ENCODE data around the gene FRMPD1. TPM values are rescaled to one million over a fixed set of nuclear protein-coding genes. Genes with fewer than 3 reads are reported as not detected.

FRMPD1 gene
- total and polyA plus RNA-seq, 2 of the 4 experiments (the other 2 are of a cell fraction): not detected

DNA sequence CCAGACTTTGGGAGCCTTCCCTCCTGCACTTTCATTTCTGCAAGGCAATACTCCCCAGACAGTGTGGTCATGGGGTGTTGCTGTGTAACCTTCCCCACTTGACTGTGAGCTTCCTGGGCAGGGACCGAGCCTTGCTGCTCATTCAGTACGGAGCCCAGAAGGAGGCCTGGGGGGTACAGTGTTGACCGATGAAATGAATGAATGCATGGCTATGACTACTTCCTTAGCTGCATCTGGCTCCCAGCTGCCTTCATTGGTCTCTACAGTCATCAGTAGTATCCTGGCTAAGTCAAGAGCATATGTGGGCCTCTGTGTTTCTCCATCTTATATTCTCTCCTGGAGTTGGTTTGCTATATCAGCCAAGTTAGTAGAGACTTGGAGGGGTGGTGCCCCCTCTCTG lies 9.9 kb downstream of the FRMPD1 start:
- H3K27me3 ChIP-seq (ENCODE audit: control insufficient read depth, insufficient read depth, low read length): peaks cover 51% of the 10 kb centered on the region
- POLR2A ChIA-PET (ENCODE audit: unreplicated experiment): no interaction called here

More for the DNA sequence above, 9.9 kb downstream of the FRMPD1 start:
- ATAC-seq (ENCODE audit: low read depth): no peak
- no peak overlapping the region for H4K91ac ChIP-seq (ENCODE audit: insufficient read depth, low read depth, low read length)
- dilution Hi-C loops (cut with HindIII; ENCODE audit: low sequenced_read_pairs, unreplicated experiment) (no loop called here), in situ Hi-C loops (cut with MboI; ENCODE audit: low sequenced_read_pairs) (no loop called here), intact Hi-C loops (cut with micrococcal nuclease) (no loop called here)
- no peak overlapping the region for H4K8ac ChIP-seq (ENCODE audit: low read depth in 2 of 2, low read length in 2 of 2)
- no peak overlapping the region for H2AFZ ChIP-seq (replicated peaks; ENCODE audit: low read length, poor library complexity)
- H2AK5ac ChIP-seq (ENCODE audit: low read depth, low read length): no peak overlapping the region
- H3K79me1 ChIP-seq (ENCODE audit: low read depth in 1 of 2, low read length in 2 of 2): no peaks in the 10 kb centered on the region
- no peak overlapping the region for H3K27ac ChIP-seq (ENCODE audit: insufficient read depth, low read length)
- no peaks in the 10 kb centered on the region for H3K4me1 ChIP-seq (ENCODE audit: control insufficient read depth, insufficient read depth, low read length)
- CTCF ChIA-PET: no interaction called here
- H3K36me3 ChIP-seq (ENCODE audit: control insufficient read depth, insufficient read depth, low read length): no peaks in the 10 kb centered on the region
- no peak overlapping the region for H3K4me2 ChIP-seq (ENCODE audit: low read depth, low read length)
- no peak for TF ChIP-seq BHLHE40 (IDR thresholded peaks at IDR 0.05; ENCODE audit: low read depth, low read length)
- TF ChIP-seq MAFK (IDR thresholded peaks at IDR 0.05; ENCODE audit: low read depth, low read length): no peak
- TF ChIP-seq RAD21 (IDR thresholded peaks at IDR 0.05; ENCODE audit: low read length): no peak
- no peak for TF ChIP-seq CEBPB (IDR thresholded peaks at IDR 0.05; ENCODE audit: low read depth, low read length)
- TF ChIP-seq RFX5 (IDR thresholded peaks at IDR 0.05; ENCODE audit: low read depth, low read length): no peak
- no peak for TF ChIP-seq MAZ (IDR thresholded peaks at IDR 0.05; ENCODE audit: borderline replicate concordance, low read depth, low read length)
- TF ChIP-seq, protein P1, sequence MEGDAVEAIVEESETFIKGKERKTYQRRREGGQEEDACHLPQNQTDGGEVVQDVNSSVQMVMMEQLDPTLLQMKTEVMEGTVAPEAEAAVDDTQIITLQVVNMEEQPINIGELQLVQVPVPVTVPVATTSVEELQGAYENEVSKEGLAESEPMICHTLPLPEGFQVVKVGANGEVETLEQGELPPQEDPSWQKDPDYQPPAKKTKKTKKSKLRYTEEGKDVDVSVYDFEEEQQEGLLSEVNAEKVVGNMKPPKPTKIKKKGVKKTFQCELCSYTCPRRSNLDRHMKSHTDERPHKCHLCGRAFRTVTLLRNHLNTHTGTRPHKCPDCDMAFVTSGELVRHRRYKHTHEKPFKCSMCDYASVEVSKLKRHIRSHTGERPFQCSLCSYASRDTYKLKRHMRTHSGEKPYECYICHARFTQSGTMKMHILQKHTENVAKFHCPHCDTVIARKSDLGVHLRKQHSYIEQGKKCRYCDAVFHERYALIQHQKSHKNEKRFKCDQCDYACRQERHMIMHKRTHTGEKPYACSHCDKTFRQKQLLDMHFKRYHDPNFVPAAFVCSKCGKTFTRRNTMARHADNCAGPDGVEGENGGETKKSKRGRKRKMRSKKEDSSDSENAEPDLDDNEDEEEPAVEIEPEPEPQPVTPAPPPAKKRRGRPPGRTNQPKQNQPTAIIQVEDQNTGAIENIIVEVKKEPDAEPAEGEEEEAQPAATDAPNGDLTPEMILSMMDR (conservative IDR thresholded peaks at IDR 0.05; ENCODE audit: low read depth, low read length): no peak
- no peak for TF ChIP-seq NFE2L2 (IDR thresholded peaks at IDR 0.05; ENCODE audit: low read depth, low read length)
- TF ChIP-seq POLR2A (IDR thresholded peaks at IDR 0.05; ENCODE audit: low read depth, low read length): no peak
- TF ChIP-seq SMC3 (IDR thresholded peaks at IDR 0.05; ENCODE audit: low read depth, low read length): no peak
- TF ChIP-seq MXI1 (IDR thresholded peaks at IDR 0.05; ENCODE audit: borderline replicate concordance, low read depth, low read length): no peak
- no peak for TF ChIP-seq CHD1 (IDR thresholded peaks at IDR 0.05; ENCODE audit: low read depth, low read length)
- TF ChIP-seq RCOR1 (IDR thresholded peaks at IDR 0.05; ENCODE audit: insufficient replicate concordance, low read length): no peak
- TF ChIP-seq, protein P2, sequence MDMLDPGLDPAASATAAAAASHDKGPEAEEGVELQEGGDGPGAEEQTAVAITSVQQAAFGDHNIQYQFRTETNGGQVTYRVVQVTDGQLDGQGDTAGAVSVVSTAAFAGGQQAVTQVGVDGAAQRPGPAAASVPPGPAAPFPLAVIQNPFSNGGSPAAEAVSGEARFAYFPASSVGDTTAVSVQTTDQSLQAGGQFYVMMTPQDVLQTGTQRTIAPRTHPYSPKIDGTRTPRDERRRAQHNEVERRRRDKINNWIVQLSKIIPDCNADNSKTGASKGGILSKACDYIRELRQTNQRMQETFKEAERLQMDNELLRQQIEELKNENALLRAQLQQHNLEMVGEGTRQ (IDR thresholded peaks at IDR 0.05; ENCODE audit: low read depth, low read length): no peak
- TF ChIP-seq FOS (IDR thresholded peaks at IDR 0.05; ENCODE audit: low read depth, low read length): no peak
- whole genome bisulfite sequencing, 2 experiments (ENCODE audit: extremely low coverage in 2 of 2, insufficient read length in 1 of 2): 47% methylated on average over 3 of the region's 3 CpGs; no CpG with 5 or more reads in 1 of the 2 experiments
- no peak overlapping the region for H2BK20ac ChIP-seq (ENCODE audit: low read depth, low read length)
- H2BK5ac ChIP-seq (ENCODE audit: low read depth, low read length, poor library complexity, severe bottlenecking): no peak overlapping the region
- H3K4ac ChIP-seq (ENCODE audit: low read depth, low read length): no peak overlapping the region
- H3K56ac ChIP-seq (ENCODE audit: extremely low read depth, insufficient read depth, low read length): no peak overlapping the region
- BruUV-seq (replicated peaks): no TSS peak
- H4K20me1 ChIP-seq (ENCODE audit: insufficient read depth, low read length): no peaks in the 10 kb centered on the region
- no peak overlapping the region for H2BK15ac ChIP-seq (ENCODE audit: low read depth, low read length)
- no peaks in the 10 kb centered on the region for H3K9me1 ChIP-seq (ENCODE audit: insufficient read depth, low read length)
- H3K18ac ChIP-seq (ENCODE audit: low read depth, low read length): no peak overlapping the region
- no peaks in the 10 kb centered on the region for H3K9me3 ChIP-seq (ENCODE audit: control insufficient read depth, insufficient read depth, low read length)
- DNase-seq: no peak
- no peak overlapping the region for H2BK120ac ChIP-seq (ENCODE audit: low read depth, low read length)
- H2AK9ac ChIP-seq (replicated peaks; ENCODE audit: low read depth, low read length, poor library complexity): no peak overlapping the region
- H3K9ac ChIP-seq (ENCODE audit: low read depth, low read length): no peak overlapping the region
- no peak overlapping the region for H3K23ac ChIP-seq (ENCODE audit: low read depth, low read length)
- H4K5ac ChIP-seq (ENCODE audit: low read depth, low read length): no peak overlapping the region
- H3K4me3 ChIP-seq (ENCODE audit: insufficient read depth, low read depth, low read length): no peak overlapping the region
- H3K14ac ChIP-seq (replicated peaks; ENCODE audit: low read depth, low read length): no peak overlapping the region

All from IMR-90 (cell line).